Ovary (tissue), 3 donors: ENCODE data around the gene TIMP2.

ENCODE experiments used
- EP300 ChIP-seq: sonication (generic); formaldehyde crosslinking; IDR thresholded peaks from one replicate; pipeline ENCODE4 v1.6.1; 2017; ENCODE audit warnings: antibody characterized with exemption
- POLR2A ChIP-seq: fragments of 450-650 bp; IDR thresholded peaks from one replicate; pipeline ENCODE4 v1.6.1; 2017; ENCODE audit warnings: antibody characterized with exemption, mild to moderate bottlenecking, moderate library complexity
- TF ChIP-seq, protein P1 (sequence below), 3 donors: fragments of 450-650 bp in 2 of 3; fragments of 200-600 bp in 1 of 3; IDR thresholded peaks; one replicate each; pipeline versions ENCODE4 v1.5.1 to v1.8.0; 2016 to 2022; ENCODE audit warnings: antibody characterized with exemption in 3 of 3, mild to moderate bottlenecking in 1 of 3
- donor health status: DM: no; HTN: no; CAD: no.

DNA sequence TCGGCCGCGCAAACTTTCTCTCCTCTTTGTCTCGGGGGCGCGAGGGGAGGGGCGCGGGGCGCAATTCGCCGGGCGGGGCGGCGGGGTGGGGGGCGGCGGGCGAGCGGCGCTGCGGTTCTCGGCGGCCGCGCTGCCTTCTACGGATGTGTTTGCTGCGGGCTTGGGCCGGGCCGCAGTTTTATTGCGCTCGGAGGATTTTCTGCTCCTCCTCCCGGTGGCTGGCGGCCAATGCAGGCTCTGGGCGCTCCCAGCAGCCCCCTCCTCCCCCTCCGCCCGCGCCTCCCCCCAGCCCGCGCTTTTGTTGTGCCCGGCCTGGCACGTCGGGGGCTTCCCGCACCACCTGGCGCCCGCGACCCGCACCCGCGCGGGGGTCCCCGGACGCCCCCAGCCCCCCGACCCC, at the start of gene TIMP2:
- TF ChIP-seq EP300 = no peak
- TF ChIP-seq, protein P1, sequence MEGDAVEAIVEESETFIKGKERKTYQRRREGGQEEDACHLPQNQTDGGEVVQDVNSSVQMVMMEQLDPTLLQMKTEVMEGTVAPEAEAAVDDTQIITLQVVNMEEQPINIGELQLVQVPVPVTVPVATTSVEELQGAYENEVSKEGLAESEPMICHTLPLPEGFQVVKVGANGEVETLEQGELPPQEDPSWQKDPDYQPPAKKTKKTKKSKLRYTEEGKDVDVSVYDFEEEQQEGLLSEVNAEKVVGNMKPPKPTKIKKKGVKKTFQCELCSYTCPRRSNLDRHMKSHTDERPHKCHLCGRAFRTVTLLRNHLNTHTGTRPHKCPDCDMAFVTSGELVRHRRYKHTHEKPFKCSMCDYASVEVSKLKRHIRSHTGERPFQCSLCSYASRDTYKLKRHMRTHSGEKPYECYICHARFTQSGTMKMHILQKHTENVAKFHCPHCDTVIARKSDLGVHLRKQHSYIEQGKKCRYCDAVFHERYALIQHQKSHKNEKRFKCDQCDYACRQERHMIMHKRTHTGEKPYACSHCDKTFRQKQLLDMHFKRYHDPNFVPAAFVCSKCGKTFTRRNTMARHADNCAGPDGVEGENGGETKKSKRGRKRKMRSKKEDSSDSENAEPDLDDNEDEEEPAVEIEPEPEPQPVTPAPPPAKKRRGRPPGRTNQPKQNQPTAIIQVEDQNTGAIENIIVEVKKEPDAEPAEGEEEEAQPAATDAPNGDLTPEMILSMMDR (IDR thresholded peaks at IDR 0.05) = no peak
- TF ChIP-seq POLR2A = no peak
